Choroid plexus epithelial cell (primary cell): Measurements from ENCODE around the gene KIF5B.

Source experiments
- DNase-seq: peaks from one replicate; pipeline ENCODE4 v3.0.0-alpha.2; 2010; ENCODE audit warnings: low read depth
- H3K4me3 ChIP-seq: 2 replicates; pipeline ENCODE4 v1.5.1; 2011; ENCODE audit warnings: low read depth, mild to moderate bottlenecking, control low read depth, low read length, moderate library complexity
- CTCF ChIP-seq: conservative IDR thresholded peaks from 2 replicates; pipeline ENCODE4 v1.5.1; 2011; ENCODE audit warnings: low read depth, mild to moderate bottlenecking, control low read depth, inconsistent platforms, low read length, moderate library complexity

The KIF5B gene

GRCh38 chr10:32036922-32037321 lies 19.3 kb downstream of the KIF5B start:
- TF ChIP-seq CTCF, result no peak
- no peak overlapping the region for H3K4me3 ChIP-seq
- no peak for DNase-seq

- no peak overlapping the region for H3K4me3 ChIP-seq
- no peak for TF ChIP-seq CTCF
- DNase-seq, result no peak
Measured at GRCh38 chr10:32035038-32035437, 21.2 kb downstream of the KIF5B start.

- no peak for TF ChIP-seq CTCF
- H3K4me3 ChIP-seq, result no peak overlapping the region
- DNase-seq, result no peak
Measured at GRCh38 chr10:32033171-32033570, 23.1 kb downstream of the KIF5B start.

- TF ChIP-seq CTCF, result no peak
- no peak overlapping the region for H3K4me3 ChIP-seq
- DNase-seq, result no peak
Measured at GRCh38 chr10:32031920-32032319, 24.3 kb downstream of the KIF5B start.

GRCh38 chr10:32031424-32031823 lies 24.8 kb downstream of the KIF5B start:
- no peak overlapping the region for H3K4me3 ChIP-seq
- no peak for TF ChIP-seq CTCF
- no peak for DNase-seq

- H3K4me3 ChIP-seq, result no peak overlapping the region
- DNase-seq, result no peak
- TF ChIP-seq CTCF, result no peak
Measured at GRCh38 chr10:32028710-32029109, 27.5 kb downstream of the KIF5B start.

GRCh38 chr10:32023264-32023663 lies 33.0 kb downstream of the KIF5B start:
- DNase-seq, result no peak
- no peak overlapping the region for H3K4me3 ChIP-seq
- no peak for TF ChIP-seq CTCF
